GM18951 (cell line): ENCODE results near the gene CD200.

ENCODE experiments used
- POLR2A ChIP-seq: IDR thresholded peaks from 4 replicates; pipeline ENCODE4 v1.6.1; 2011; ENCODE audit warnings: mild to moderate bottlenecking; ENCODE audit not compliant: insufficient read length, insufficient read depth; ENCODE audit errors: extremely low read depth
- in situ Hi-C: fragments of 300-500 bp; cut with MboI; formaldehyde crosslinking; loops from one replicate; pipeline ENCODE4 v1.12.0; 2022; ENCODE audit warnings: low sequenced_read_pairs, mixed read lengths, inconsistent platforms; ENCODE audit not compliant: unreplicated experiment

CD200 gene

DNA sequence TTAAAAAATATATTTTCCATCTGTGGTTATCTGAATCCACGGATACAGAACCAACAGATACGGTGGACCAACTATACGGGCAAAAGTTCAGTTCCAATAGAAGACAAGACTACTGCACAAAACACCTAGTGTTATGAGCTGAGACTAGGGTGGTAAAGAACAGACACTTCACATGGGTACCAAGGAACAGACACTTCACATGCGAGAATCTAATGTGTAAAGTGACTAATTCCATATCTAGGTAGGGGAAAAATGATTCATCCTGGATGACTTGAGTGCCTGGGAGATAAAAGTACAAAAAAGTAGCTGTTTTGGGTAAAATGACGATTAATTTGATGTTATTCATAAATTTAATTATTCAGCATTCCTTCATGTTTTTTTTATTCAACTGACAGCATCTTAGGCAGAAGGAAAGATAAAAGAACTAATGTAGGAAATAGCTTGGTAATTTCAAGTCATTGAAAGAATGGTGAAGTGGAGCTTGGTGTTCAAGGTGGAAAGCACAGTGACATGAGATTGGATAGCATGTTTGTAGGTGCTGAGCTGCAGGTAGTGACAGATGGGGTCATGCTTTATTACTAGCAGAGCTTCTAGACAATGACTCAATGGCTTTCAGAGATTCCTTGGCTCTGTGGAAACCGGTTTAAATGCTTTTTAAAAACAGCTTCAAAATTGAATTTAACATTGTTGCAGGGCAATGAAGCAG is 5.2 kb downstream of the CD200 start:
- in situ Hi-C loops, result no loop called here
- no peak for TF ChIP-seq POLR2A

DNA sequence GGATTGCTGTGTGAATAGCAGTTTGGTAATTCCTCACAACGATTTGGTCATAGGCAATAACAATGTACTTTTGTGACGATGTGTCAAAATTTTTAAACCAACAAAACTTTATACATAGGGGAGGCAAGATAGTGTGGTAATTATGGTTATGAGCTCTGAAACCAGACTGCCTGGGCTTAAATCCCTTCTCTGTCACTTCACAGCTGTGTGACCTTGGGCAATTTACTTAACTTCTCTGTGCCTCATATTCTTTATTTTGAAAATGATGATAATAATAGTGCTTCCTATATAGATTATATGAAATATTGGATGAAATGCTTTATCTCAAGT is 5.7 kb downstream of the CD200 start:
- TF ChIP-seq POLR2A, result no peak
- in situ Hi-C loops, result no loop called here

DNA sequence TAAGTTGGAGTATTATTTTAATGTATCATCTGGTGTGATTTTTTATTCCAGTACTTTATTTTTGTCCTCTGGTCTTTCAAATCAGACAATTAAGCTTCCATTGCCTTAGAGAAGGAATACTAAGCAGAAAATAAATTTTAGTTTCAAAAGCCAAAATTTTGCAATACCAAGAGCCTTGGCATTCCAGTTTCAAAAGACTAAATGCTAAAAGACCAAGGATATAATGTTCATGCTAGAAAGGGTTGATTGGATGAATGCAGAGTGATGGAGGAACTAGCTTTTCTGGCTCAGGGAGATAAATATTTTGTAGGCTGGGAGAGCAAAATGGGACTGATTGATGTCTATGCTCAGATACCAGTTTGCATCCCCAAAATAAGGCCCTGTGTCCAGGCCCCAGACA is 6.2 kb downstream of the CD200 start:
- in situ Hi-C loops, result no loop called here
- TF ChIP-seq POLR2A, result no peak

DNA sequence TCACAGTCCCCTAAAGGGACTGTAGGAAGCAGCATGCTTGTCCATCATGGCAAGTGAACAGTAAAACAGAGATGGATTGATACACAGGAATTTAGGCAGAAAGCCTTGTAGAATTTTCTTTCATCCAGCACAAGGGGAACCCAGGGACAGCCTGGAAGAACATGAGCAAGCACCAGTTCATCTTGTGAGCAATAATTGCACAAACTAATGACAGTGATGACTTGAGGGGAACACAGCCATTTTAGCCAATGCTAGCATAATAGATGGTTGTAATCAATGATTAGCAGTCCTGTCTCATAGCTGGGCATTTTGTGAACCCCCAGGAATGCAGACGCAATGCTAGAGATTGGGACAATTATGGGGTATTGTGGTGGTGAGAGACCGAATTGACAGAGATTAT is 6.7 kb downstream of the CD200 start:
- in situ Hi-C loops, result no loop called here
- no peak for TF ChIP-seq POLR2A

DNA sequence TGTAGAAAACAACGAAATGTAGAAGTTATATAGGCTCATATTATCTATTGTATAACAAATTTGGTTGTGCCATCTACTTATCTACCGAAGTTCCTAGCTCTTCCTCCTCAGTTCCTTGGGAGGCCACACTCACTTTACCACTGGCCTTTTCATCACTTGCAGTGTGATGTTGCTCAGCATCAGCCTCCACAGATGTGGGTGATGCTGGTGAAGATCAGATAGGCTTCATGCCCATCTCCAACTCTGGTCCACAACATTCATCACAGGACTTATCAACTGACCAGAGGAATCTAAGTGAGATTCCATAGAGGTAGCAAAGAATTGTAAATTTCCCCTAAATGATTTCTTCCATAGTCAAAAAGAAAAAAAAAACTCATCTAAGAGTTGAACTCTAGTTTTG is 8.4 kb downstream of the CD200 start:
- in situ Hi-C loops, result no loop called here

DNA sequence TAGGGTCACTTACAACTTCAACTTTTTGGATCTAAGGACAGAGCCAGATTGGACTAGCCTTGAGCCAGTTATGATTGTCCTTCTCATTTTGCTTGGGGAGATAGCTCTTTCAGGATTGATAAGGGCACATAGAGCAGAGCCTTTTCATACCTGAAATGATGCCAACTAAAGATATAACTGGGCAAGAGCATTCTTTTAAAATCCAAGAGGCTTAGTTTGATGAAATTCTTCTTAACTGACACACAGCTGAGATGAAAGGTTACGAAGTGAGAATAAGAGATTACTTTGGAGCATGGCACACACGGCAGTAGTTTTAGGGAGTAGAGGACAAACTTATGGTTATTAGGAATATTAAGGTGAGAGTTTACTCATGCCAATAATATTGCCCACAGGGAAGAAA is 12.7 kb downstream of the CD200 start:
- TF ChIP-seq POLR2A, result no peak
- in situ Hi-C loops, result no loop called here

More for the DNA sequence above, 8.4 kb downstream of the CD200 start:
- TF ChIP-seq POLR2A, result no peak

DNA sequence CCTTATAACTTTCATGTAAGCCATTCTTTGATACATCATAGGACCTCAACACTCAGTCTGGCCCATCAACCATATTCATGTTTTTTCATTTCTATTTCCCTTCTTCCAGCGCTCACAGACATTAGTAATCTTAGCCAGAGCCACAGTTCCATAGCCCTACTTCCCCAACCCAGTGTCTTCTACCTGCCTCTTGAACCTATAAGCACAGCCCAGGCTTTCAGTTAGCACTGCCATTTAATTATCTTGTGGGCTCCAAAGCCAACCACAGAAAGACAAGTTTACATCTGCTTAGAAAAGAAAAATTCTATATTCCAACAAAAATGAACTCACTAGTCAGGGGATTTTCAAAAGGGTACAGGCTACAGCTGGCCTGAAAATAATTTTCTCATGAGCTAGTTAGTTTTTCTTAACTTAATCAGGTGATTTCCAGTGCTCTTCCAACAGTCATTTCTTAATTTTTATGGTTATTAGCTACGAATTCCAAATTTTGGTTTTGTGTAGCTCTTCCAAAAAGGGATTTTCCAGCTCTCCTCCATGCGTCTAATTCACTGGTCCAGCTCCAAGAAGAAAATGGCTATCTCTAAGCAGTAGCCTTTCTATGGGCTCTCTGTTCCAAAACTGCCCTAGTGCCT is 13.7 kb downstream of the CD200 start:
- TF ChIP-seq POLR2A, result no peak
- in situ Hi-C loops, result no loop called here

DNA sequence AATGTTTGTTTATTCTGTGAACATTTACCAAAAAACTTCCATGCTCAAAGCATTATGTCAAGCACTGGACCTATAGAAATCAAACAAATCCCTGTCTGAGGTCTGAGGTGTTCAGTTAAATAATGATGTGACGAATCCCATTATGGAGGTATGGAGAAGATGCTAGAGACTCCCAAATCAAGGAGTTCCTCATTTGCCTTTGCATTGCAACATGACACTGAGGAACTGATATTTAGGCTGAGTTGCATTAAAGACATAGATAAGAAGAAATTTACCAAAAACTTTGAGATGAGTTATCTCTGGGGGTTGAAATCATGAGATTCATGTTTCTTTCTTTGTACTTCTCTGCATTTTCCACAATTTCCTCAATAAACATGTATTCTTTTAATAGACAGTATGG is 16.0 kb downstream of the CD200 start:
- in situ Hi-C loops, result no loop called here
- no peak for TF ChIP-seq POLR2A

DNA sequence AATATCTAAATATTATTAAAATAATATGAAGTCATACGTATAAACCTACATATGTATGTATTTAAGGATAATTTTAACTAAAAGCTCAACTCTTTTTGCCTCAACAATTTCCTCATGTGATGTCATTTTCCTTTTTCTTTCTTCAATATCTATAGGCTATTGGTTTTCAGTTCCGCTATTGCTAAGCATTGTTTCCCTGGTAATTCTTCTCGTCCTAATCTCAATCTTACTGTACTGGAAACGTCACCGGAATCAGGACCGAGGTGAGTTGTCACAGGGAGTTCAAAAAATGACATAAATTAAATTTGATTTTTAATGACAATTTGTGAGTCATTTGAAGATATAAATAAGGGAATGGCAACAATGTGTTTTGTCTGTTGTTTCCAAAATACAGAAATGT is 16.6 kb downstream of the CD200 start:
- TF ChIP-seq POLR2A, result no peak
- in situ Hi-C loops, result no loop called here

DNA sequence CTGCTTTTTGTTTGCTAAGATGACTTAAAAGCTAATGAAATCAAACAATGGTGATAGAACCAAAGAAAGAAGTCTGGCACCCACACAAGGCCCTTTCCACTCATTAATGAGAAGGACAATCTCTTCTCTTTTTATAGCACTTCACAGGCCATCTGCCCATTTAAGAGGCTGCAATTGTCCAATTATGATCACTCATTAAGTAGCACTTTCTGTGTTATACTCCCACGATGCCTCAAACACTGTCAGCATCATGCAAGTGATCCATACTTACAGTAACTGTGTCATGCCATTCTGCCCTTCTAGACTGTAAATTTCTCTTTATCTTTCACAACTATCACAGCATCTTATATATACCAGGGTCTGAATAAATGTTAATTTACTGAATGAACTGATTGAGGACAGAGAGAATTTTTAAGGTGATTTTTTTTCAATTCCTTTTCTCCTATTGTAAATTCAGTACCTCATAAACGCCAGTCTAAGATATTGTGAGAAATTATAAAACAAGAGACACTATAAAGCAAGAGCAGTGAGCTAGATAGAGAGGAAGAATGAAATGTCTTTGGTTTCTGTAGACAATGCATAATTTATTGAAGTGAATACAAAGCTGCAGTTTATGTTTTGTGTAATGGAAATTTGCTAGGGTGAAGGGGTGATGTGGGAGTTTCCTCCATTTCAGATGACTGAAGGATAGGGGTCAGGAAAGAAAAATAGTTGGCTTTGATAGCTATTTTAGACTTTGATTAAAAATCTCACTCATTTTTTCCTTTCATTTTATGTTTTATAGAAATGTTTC is 17.3 kb downstream of the CD200 start:
- TF ChIP-seq POLR2A, result no peak
- in situ Hi-C loops, result no loop called here

DNA sequence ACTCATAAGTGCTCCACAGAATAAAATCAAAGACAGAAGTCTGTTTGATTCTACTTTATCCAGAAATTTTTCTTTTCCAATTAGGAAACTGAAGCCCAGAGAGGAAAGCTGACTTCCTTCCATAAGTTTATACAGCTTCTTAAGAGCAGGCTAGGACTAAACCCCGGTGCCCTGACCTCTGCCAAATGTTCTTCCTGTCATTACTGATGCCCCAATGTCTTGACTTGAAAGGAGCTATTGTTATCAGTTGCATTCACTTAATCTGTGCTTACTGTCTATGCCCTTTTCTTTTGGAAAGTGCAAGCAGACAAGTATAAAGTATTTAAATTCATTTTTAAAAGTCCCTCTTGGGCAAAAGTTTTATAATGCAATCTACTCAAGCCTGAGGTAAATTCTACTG is 18.1 kb downstream of the CD200 start:
- in situ Hi-C loops, result no loop called here

DNA sequence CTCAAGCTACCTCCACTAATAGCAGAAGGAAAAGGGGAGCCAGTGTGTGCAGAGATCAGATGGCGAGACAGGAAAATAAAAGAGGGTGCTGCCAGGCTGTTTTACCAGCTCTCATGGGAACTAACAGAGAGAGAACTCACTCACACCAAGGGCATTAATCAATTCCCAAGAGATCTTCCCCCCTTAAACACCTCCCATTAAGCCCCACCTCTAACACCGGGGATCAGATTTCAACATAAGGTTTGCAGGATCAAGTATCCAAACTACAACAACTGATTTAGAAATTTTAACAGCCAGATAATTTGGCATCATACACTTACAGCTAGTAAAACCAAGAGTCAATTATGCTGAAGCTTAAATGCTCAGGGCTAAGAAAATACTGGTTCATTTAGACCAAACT is 18.9 kb downstream of the CD200 start:
- TF ChIP-seq POLR2A, result no peak
- in situ Hi-C loops, result no loop called here

More for the DNA sequence above, 18.1 kb downstream of the CD200 start:
- no peak for TF ChIP-seq POLR2A

DNA sequence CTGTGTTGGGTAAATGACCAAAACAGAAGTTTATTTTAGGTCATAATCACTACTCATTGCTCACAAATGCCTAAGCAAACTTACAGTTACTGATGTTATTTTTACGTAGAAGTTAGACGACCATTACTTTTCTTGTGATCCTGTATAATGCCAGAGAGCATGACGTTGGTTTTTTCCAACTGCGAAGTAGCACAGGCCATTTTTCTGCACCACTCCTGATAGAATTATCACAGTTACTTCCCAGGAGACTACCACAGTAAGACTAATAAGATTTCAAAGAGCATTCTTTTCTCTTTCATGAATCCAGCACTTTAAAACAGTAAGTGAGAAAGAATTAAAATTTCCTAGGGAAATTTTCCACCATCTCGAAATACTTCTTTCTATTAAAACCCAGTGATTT is 19.8 kb downstream of the CD200 start:
- no peak for TF ChIP-seq POLR2A
- in situ Hi-C loops, result no loop called here

DNA sequence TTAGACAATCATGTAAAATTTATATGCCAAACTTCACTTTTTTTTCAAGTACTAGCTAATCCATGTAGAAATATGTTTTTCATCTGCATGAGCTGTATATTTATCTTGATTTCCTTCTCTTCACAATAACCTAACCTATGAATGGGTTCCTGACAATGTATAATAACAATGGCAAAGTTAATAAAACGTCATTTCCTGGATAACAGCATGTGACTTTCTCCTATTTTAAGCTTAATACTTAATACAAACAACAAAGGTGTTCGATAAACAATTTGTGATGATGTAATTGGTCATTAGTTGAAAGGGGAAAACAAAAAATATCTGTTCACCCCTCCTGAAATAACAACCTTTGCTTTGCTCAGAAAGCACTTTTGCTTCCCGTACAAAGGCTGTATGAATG is 20.4 kb downstream of the CD200 start:
- in situ Hi-C loops, result no loop called here
- no peak for TF ChIP-seq POLR2A
